A673 (cell line): ENCODE results near the gene LRP2. TPM values are rescaled to one million over a fixed set of nuclear protein-coding genes. Genes with fewer than 3 reads are reported as not detected.

ENCODE experiments used
- BruUV-seq: library from RNA; stranded (reverse); fragments of 400-500 nt; replicated peaks from 2 replicates; lab custom pipeline; 2021; lab: Mats Ljungman, UMichigan
- CTCF ChIA-PET: fragments of 300-600 bp; sonication (Branson Sonifier 250); formaldehyde crosslinking; loops from one replicate; lab custom pipeline; 2022; ENCODE audit warnings: antibody characterized with exemption; lab: Charles Lee
- POLR2A ChIA-PET: fragments of 300-600 bp; sonication (Branson Sonifier 250); formaldehyde crosslinking; loops from one replicate; lab custom pipeline; 2022; ENCODE audit warnings: antibody characterized with exemption; ENCODE audit not compliant: low non-redundant PET; lab: Charles Lee
- DNase-seq: peaks from one replicate; pipeline ENCODE4 v3.0.0-alpha.2; 2015; ENCODE audit warnings: low spot score
- H3K27ac ChIP-seq: fragments of 200-600 bp; sonication (generic); 2 replicates; pipeline ENCODE4 v1.5.1; 2016; ENCODE audit warnings: mixed run types, low read depth, mild to moderate bottlenecking, mixed read lengths, antibody characterized with exemption, low read length; ENCODE audit not compliant: poor library complexity, severe bottlenecking
- H3K27me3 ChIP-seq: fragments of 200-600 bp; sonication (generic); replicated peaks from 2 replicates; pipeline ENCODE4 v1.6.1; 2017; ENCODE audit warnings: mixed run types, low read depth, mild to moderate bottlenecking, mixed read lengths, antibody characterized with exemption, low read length; ENCODE audit not compliant: insufficient read depth, poor library complexity
- H3K36me3 ChIP-seq: fragments of 200-600 bp; sonication (generic); 2 replicates; pipeline ENCODE4 v1.6.1; 2016; ENCODE audit warnings: mixed run types, mild to moderate bottlenecking, mixed read lengths, antibody characterized with exemption, low read length; ENCODE audit not compliant: insufficient read depth, poor library complexity, severe bottlenecking
- H3K4me1 ChIP-seq: fragments of 200-600 bp; sonication (generic); 2 replicates; pipeline ENCODE4 v1.6.1; 2017; ENCODE audit warnings: mixed run types, mild to moderate bottlenecking, mixed read lengths, antibody characterized with exemption, low read length; ENCODE audit not compliant: insufficient read depth, poor library complexity, severe bottlenecking
- H3K4me3 ChIP-seq: fragments of 200-600 bp; sonication (generic); 2 replicates; pipeline ENCODE4 v1.5.1; 2016; ENCODE audit warnings: low read depth, mixed run types, mild to moderate bottlenecking, mixed read lengths, low read length; ENCODE audit not compliant: poor library complexity, severe bottlenecking
- H3K9me3 ChIP-seq: fragments of 200-600 bp; sonication (generic); 2 replicates; pipeline ENCODE4 v1.6.1; 2016; ENCODE audit warnings: mixed run types, low read depth, mild to moderate bottlenecking, mixed read lengths, antibody characterized with exemption, low read length; ENCODE audit not compliant: poor library complexity, severe bottlenecking
- EZH2 ChIP-seq: fragments of 200-600 bp; sonication (generic); IDR thresholded peaks from 2 replicates; pipeline ENCODE4 v1.6.1; 2017; ENCODE audit warnings: borderline replicate concordance, low read depth, mild to moderate bottlenecking, mixed read lengths, antibody characterized with exemption, low read length; ENCODE audit not compliant: poor library complexity, severe bottlenecking
- intact Hi-C: fragments of 100-400 bp; cut with micrococcal nuclease; formaldehyde crosslinking; loops from one replicate; pipeline ENCODE4 v1.10.0; 2022; ENCODE audit not compliant: unreplicated experiment
- total RNA-seq: library from RNA; stranded (reverse); gene quantifications from 2 replicates; pipeline ENCODE4 v1.2.3, GENCODE V29; 2021
- TF ChIP-seq, protein P1 (sequence below): fragments of 300-800, 200-600 bp; sonication (generic); conservative IDR thresholded peaks from 2 replicates; pipeline ENCODE4 v1.5.1; 2017; ENCODE audit warnings: low read depth, mild to moderate bottlenecking, antibody characterized with exemption, low read length, moderate library complexity, mixed read lengths

LRP2 gene
- total RNA-seq, 1 experiment from 2014 or later, result 0.26 TPM

DNA sequence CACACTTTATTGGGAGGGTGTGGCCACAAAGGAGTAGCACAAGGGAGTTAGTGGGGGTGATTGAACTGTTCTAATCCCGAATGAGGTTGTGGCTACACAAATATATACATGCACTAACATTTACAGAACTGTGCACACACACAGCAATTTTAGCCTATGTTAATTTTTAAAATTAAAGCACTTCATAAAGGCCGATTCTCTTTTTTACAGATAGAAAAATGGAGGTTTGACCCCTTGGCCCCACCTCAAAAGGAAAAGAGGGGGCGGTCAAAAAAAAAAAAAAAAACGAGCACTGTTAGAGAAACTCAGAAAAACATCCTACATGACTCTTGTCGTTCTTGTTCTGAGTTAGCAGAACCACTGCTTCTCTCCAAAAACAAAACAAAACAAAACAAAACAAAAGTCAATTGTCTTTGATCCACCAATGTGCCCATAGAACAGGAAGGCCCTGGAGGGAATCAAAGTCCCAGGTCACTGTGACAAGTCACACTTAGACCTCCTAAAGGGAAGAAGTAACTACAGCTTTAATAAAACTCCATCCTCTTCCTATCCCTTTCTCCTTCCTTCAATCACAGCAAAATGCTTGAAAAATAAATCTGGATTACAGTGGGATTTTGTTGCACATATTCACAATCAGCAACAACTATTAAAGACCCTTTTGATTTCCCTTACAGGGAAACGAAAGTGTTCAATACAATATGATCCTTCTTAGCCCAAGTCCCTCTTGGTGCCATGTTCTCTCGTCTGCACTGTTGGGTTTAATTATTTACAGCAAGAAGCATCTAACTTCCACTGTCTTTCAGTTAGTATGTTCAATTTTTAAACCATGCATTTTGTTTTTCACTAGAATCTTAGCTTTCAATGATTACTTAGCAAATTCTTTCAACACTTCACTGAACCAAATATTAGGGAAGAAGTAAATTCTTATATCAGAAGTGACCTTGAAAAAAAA, 16.6 kb downstream of the LRP2 start:
- Histone ChIP-seq H3K36me3 (no peaks in the 10 kb centered on the region), H3K9me3 (no peaks in the 10 kb centered on the region), H3K27ac (no peak overlapping the region), H3K4me1 (no peaks in the 10 kb centered on the region), H3K27me3 (peaks cover 59% of the 10 kb centered on the region), H3K4me3 (no peak overlapping the region)
- ChIA-PET CTCF (no interaction called here), POLR2A (no interaction called here)
- no TSS peak for BruUV-seq
- intact Hi-C loops, result no loop called here
- TF ChIP-seq EZH2, result no peak
- TF ChIP-seq, protein P1, sequence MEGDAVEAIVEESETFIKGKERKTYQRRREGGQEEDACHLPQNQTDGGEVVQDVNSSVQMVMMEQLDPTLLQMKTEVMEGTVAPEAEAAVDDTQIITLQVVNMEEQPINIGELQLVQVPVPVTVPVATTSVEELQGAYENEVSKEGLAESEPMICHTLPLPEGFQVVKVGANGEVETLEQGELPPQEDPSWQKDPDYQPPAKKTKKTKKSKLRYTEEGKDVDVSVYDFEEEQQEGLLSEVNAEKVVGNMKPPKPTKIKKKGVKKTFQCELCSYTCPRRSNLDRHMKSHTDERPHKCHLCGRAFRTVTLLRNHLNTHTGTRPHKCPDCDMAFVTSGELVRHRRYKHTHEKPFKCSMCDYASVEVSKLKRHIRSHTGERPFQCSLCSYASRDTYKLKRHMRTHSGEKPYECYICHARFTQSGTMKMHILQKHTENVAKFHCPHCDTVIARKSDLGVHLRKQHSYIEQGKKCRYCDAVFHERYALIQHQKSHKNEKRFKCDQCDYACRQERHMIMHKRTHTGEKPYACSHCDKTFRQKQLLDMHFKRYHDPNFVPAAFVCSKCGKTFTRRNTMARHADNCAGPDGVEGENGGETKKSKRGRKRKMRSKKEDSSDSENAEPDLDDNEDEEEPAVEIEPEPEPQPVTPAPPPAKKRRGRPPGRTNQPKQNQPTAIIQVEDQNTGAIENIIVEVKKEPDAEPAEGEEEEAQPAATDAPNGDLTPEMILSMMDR, result no peak
- DNase-seq, result no peak

DNA sequence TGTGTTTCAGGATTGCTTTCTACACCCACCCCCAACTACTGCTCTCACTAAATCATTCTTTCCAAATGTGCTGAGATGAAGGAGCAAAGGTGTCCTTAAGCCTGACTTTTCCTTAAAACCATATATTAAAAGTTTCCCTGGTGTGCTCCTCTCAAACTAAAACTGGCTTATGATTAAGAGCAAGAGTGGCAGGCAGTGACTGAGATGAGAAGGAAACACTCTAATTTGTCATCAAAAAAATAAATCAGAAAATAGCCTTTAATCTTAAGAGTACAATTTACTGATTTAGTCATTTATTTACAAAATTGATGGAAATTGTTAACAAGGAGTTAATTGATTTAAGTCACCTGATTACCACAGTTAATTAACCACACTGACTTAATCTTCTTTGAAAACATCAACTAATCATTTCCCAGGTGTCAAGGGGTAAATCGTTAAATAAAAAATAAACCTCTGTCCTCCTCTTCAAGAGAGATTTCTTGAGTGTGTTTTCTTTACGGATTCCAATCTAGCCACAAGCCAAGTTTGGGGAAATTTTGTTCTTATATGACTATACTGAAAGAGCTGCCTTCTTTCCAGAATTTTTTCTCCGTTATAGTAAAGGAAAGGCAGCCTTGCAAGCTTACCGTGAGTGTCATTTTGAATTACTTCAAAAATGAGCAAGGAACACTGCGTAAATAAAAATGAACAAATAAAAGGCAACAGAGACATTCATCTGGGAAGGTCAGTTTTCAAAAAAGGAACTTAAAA, 17.4 kb downstream of the LRP2 start:
- ChIA-PET POLR2A (no interaction called here), CTCF (interaction anchor here (0.5 kb wide), 1 partner anchor 45 kb away, joined by 3 read pairs; no protein-coding TSS in a partner anchor)
- no peaks in the 10 kb centered on the region for H3K36me3 ChIP-seq
- no peak overlapping the region for H3K4me3 ChIP-seq
- H3K4me1 ChIP-seq, result no peaks in the 10 kb centered on the region
- H3K27me3 ChIP-seq, result peaks cover 68% of the 10 kb centered on the region
- H3K9me3 ChIP-seq, result no peaks in the 10 kb centered on the region
- no TSS peak for BruUV-seq
- no peak for DNase-seq
- intact Hi-C loops, result no loop called here
- H3K27ac ChIP-seq, result no peak overlapping the region
- TF ChIP-seq EZH2, result no peak
- TF ChIP-seq, protein P1, result no peak

DNA sequence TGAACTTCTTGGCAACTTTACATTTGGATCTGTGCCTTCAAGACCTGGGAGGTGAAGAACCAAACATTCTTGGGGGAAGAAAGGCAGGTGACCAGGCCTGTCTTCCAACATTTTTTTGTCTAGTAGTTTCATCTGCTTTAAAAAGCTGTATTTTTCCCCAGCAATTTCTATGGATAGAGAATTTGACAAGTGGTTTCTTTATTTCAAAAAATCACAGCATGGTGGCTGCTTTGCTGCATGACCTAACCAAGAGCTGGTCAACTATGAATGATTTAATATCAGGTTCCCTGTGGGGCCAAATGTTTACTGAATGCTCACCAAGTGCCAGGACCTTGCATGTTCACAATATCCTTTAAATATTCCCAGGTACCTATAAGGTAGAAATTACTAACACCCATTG, 19.1 kb downstream of the LRP2 start:
- CTCF ChIA-PET, result no interaction called here

More for the DNA sequence above, 19.1 kb downstream of the LRP2 start:
- DNase-seq, result no peak
- no TSS peak for BruUV-seq
- POLR2A ChIA-PET, result no interaction called here
- H3K36me3 ChIP-seq, result no peaks in the 10 kb centered on the region
- TF ChIP-seq, protein P1, result no peak
- no peak for TF ChIP-seq EZH2
- no peaks in the 10 kb centered on the region for H3K4me1 ChIP-seq
- H3K9me3 ChIP-seq, result no peaks in the 10 kb centered on the region
- intact Hi-C loops, result no loop called here
- no peak overlapping the region for H3K4me3 ChIP-seq
- no peak overlapping the region for H3K27ac ChIP-seq
- H3K27me3 ChIP-seq, result peaks cover 84% of the 10 kb centered on the region
